GM18870 (cell line): ENCODE results near the gene ADGRL3.
"Not testable (repeated sequence)": the region's sequence is repeated elsewhere in the genome, so short reads cannot be mapped to it uniquely, and the experiment has no call there.

Source experiments
- ATAC-seq: cut with Tn5 transposase; IDR thresholded peaks from one replicate; pipeline ENCODE4 v1.9.1; 2021; ENCODE audit warnings: moderate library complexity; ENCODE audit not compliant: unreplicated experiment

The ADGRL3 gene

DNA sequence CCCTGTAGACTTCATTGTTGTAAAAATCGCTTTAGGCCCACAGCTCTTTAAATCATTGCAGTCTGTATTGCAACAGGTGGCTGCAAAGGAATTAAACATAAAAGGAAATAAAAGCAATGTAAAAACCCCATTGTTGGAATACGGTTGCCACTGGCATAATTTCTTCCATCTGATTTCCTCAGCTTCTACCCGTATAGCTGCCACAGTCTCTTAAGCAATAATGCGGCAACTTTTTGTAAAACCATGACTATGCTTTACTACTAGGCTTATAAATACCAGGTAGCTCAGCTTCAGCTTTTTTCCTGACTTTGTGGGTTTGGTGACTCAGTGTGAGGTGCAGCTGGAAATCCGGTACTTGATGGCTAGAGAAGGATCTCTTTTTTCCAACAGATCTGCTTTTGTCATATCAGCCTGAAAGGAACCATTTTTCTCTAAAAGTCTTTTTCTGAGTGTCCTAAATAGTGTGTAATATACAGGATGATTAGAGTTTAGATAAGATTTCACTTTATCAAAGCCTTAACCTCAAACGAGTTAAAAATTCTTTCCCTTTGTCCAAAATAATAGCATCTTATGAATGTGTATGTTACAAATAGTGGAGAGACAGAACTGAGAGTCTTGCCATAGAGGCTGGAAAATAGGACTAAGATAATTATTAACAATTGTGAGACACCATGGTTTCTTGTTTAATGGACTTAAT, 268.0 kb downstream of the ADGRL3 start:
- no peak for ATAC-seq

GRCh38 chr4:61473306-61473705, 273.2 kb downstream of the ADGRL3 start:
- ATAC-seq, result no peak

GRCh38 chr4:61478340-61478739, 278.2 kb downstream of the ADGRL3 start:
- no peak for ATAC-seq

- no peak for ATAC-seq
Observed at GRCh38 chr4:61485056-61485455, 284.9 kb downstream of the ADGRL3 start.

- no peak for ATAC-seq
Observed at GRCh38 chr4:61489927-61490326, 289.8 kb downstream of the ADGRL3 start.

DNA sequence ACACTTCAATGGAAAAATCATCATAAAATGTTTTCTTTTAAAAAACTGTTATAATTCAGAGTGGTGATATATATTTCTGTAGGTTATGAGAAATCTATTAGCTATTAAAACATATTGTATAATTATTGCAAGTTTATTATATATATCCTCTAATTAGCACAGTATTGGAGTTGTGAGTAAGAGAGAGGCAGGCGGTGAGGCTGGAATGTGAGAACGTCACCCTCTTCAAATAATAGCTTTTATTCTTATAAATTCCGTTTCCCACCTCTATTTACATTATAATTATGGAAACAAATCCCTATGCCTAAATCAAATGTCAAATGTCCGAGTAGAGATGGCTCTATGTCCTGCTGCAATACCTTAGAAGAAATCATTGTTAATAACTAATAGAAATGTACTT, 292.9 kb downstream of the ADGRL3 start:
- ATAC-seq, result no peak

DNA sequence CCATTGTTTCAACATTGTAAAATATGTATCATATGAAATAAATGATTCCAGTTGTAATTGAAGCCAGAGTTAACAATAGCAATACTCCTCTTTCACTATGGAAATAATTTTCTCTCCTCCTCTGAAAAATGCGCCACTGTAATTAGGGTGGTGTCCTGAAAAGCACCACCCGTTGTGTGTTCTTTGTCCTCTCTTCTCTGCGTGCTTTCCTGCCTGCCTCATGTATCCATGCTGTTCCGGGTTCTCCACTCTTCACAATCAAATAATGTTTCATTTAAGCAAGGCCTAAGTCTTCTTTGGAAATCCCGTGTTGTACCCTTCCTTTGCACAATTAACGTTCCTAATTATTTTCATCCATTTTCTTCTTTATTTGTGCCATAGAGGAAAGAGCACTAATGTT, 293.3 kb downstream of the ADGRL3 start:
- ATAC-seq, result no peak

GRCh38 chr4:61500883-61501282, 300.8 kb downstream of the ADGRL3 start:
- no peak for ATAC-seq

GRCh38 chr4:61501812-61502211, 301.7 kb downstream of the ADGRL3 start:
- ATAC-seq, result no peak

GRCh38 chr4:61505773-61506685, 305.9 kb downstream of the ADGRL3 start:
- ATAC-seq, result no peak

DNA sequence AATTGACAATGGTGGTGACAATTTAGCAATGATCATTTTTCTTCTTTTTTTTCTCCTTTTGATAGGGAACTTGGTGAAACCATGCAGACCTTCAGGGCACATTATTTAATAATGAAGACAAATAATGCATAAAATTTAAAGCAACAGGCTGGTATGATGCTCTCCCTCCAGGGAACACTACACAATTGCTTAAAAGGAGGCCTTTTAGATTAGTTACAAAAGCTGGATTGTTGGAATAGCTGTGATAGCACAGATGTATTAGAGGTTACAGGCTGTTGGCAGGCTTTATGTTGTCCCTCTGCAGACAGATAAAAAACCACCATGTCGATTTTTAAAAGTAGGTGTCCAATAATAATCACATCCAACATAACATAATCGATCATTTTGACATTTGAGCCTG, 307.0 kb downstream of the ADGRL3 start:
- ATAC-seq, result no peak

DNA sequence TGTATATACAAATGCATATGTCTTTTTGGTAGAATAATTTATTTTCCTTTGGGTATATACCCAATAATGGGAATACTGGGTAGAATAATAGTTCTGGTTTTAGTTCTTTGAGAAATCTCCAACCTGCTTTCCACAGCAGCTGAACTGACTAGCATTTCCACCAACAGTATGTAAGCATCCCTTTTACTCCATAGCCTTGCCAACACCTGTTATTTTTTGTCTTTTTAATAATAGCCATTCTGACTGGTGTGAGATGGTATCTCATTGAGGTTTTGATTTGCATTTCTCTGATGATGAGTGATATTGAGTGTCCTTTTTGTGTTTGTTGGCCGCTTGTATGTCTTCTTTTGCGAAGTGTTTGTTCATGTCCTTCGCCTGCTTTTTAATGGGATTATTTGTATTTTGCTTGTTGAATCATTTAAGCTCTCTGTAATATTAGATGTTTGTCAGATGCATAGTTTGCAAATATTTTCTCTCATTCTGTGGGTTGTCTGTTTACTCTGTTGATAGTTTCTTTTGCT, 309.7 kb downstream of the ADGRL3 start:
- not testable (repeated sequence) for ATAC-seq

DNA sequence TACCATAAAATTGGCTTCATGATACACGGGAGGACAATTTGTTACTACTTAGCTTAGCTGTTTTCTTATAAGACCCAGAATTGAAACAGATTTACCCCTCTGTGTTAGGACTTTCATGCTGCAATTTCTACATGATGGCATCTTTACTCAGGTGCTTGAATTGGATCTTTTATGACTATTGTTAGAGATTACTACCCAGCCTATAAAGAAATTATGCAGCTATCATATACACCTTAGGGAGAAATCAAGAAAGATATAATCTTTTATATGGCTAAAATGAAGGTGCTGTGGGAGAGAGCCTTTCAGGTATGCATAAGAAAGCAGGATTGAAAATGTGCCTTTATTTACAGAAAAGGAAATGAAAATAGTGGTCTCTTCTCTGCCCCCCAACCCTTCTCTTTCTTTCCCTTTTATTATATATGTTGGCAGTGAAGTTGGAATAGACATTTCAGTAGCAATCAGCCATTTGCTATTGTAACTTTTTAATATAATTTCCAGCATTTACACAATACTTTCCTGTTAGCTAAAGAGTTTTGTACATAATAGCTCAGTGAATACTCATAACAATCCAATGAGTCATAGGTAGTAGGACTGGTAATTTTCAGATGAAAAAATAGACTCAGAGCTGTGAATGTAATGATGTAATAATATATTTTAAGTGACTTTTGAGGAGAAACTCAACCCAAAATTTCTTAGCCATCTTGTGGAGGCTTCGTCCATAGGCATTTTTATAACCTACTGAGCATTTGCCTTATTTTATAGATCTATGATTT, 311.8 kb downstream of the ADGRL3 start:
- no peak for ATAC-seq

DNA sequence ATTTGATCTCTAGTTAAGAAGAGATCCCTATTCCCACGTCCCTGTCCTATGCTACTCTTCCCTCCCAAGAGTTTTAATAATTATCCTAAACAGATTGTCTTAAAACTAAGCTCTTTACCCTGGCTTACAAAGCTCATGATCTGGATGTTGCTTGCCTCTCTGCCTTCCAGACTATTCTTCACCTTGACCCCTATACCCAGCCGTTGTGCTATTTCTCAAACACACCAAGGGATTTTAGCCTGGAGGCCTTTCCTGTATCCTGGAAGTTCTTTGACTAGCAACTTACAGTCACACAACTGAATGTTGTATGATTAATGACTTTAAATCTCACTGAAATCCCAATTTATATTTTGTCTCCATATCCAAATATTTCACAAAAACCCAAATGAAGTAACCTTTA, 314.9 kb downstream of the ADGRL3 start:
- no peak for ATAC-seq

- no peak for ATAC-seq
Observed at GRCh38 chr4:61517144-61517543, 317.0 kb downstream of the ADGRL3 start.

DNA sequence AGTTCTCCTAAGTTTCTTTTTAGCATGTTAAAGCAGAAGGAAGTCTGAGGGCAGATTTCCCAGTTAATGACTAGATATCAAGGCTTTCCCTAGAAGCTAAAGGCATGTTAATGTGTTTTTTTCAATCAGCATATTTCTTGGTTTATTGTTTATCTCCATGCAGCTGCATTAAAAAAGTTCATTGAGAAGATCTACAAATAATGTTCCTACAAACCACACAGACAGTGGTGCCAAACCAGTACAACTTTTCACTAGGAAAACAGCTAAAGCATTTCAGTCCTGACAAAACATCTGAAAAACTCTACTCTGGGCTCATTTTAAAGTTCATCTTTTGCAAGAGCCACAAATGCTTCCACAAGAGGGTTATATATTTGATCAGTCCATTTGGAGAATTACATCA, 320.0 kb downstream of the ADGRL3 start:
- ATAC-seq, result no peak

DNA sequence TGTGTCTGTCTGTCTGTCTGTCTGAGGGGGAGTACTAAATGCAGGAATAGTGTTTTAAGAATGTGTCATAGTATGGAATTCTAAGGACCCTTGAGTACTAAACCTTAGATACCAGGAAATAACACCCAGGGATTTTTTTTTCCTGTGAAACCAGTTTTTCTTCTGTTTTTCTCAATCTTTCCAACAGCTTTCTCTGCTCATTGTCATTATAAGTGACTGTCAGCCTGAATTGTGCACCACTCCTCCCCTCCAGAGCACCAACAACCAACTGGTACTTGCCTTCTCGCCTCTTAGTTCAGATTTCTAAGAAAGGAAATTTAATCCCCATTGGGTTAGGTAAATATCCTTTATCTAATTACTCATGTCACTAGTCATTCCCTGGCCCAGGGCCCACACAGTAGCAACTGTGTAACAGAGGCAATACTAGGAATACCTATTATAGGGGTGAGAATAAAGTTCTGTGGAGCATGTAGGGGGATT, 320.6 kb downstream of the ADGRL3 start:
- no peak for ATAC-seq

DNA sequence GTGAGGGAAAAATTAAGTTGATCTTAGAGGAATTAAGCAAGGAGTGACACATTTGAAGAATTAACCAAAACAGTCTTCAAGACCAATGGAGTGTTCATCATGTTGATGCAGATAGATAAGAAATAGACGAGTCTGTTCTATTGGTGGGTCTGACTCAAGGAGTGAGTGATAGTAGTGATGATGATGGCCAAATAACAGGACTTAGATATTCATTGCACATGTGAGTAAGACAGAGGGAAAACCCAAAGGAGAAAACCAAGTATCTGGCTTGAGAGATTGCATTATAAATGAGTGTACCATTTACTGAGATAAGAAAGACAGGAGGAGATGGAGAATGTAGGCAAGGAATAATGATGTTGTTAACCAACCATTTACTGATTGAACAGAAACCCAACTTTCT, 321.3 kb downstream of the ADGRL3 start:
- ATAC-seq, result no peak

DNA sequence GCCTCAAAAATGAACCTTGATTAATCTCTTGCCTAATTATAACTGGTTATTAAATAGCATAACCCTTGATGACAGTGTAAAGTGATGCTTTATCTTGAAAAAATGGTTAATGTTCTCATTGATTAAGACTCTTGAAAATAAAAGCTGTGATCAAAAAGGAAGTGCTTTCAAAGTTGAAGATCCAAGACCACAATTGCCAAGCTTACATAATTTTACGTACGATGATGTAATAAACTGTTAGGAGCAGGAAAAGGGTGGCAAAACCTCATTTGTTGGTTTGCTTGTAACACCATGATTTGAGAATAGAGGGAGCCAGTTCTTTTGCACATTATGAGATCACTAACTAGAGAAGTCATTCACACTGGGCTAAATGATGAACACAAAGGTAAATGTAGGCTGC, 322.2 kb downstream of the ADGRL3 start:
- no peak for ATAC-seq

DNA sequence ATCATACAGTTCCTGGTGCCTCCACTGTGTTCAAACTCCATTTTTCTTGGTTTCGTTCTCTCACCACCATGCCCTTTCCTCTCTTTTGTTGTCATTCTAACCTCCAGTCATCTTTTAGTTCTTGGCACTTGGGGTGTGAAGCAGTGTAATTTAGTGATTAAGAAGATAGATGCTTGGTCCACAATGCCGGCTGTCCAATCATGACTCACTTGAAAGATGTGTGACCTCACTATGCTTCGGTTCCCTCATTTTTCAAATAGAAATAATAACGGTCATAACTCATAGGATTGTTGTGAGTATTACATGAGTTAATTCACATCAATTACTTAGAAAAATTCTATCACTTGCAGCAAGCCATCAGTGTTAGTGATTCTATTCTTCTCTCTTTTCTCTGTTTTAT, 327.8 kb downstream of the ADGRL3 start:
- no peak for ATAC-seq

- ATAC-seq, result no peak
Observed at GRCh38 chr4:61528595-61528994, 328.5 kb downstream of the ADGRL3 start.
